A549 (cell line): Measurements from ENCODE around the gene HOMER3. TPM values are rescaled to one million over a fixed set of nuclear protein-coding genes. Genes with fewer than 3 reads are reported as not detected.
"Not testable (repeated sequence)": the region's sequence is repeated elsewhere in the genome, so short reads cannot be mapped to it uniquely, and the experiment has no call there.

Experiments used
- ATAC-seq, 2 experiments: fragments of 200-7000 bp in 1 of 2; fragments of >200 bp in 1 of 2; cut with Nextera tagmentation in 1 of 2; cut with Tn5 transposase in 1 of 2; 3 replicates each; pipeline versions ENCODE4 v1.8.0 to v1.9.1; 2018 to 2020; ENCODE audit warnings: mild to moderate bottlenecking in 1 of 2, moderate library complexity in 1 of 2
- CTCF ChIA-PET: fragments of 300-600 bp; sonication (Branson Sonifier 250); formaldehyde crosslinking; extraction: SDS; loops from one replicate; lab custom pipeline; 2021; ENCODE audit warnings: antibody characterized with exemption, inconsistent platforms; lab: Yijun Ruan, JAX
- POLR2A ChIA-PET: fragments of 350-600 bp; formaldehyde crosslinking; extraction: SDS; loops from one replicate; lab custom pipeline; 2021; ENCODE audit warnings: antibody characterized with exemption, inconsistent platforms; lab: Yijun Ruan, JAX
- DNase-seq, 2 experiments: peaks; one replicate each; pipeline versions ENCODE4 v3.0.0 to v3.0.0-alpha.2; 2011 to 2016; ENCODE audit warnings: low read depth in 1 of 2, low spot score in 1 of 2
- FAIRE-seq: peaks from 2 replicates; lab custom pipeline; 2011; peaks lifted over from hg19 to GRCh38; lab: Jason Lieb, UNC
- H3K27ac ChIP-seq, 2 experiments: fragments of >200 bp; sonication (Bioruptor Twin); formaldehyde crosslinking; 3 replicates each; pipeline ENCODE4 v1.5.1; 2016 to 2017
- H3K4me1 ChIP-seq: fragments of >200 bp; sonication (Bioruptor Twin); formaldehyde crosslinking; 3 replicates; pipeline ENCODE4 v1.6.1; 2016
- H3K4me2 ChIP-seq: fragments of >200 bp; sonication (Bioruptor Twin); formaldehyde crosslinking; 3 replicates; pipeline ENCODE4 v1.6.1; 2016
- H3K4me3 ChIP-seq: fragments of >200 bp; sonication (Bioruptor Twin); formaldehyde crosslinking; 3 replicates; pipeline ENCODE4 v1.5.1; 2016
- H3K9me3 ChIP-seq: fragments of >200 bp; sonication (Bioruptor Twin); formaldehyde crosslinking; 3 replicates; pipeline ENCODE4 v1.6.1; 2016
- BCL3 ChIP-seq: fragments of >200 bp; sonication (Bioruptor Twin); formaldehyde crosslinking; IDR thresholded peaks from 3 replicates; pipeline ENCODE4 v1.6.1; 2016
- BHLHE40 ChIP-seq: IDR thresholded peaks from 2 replicates; pipeline ENCODE4 v1.6.1; 2012; ENCODE audit warnings: low read depth, low read length, inconsistent platforms
- CBX8 ChIP-seq: fragments of 200-600 bp; sonication (generic); IDR thresholded peaks from 2 replicates; pipeline ENCODE4 v1.6.1; 2016
- CHD4 ChIP-seq: fragments of 200-600 bp; sonication (generic); IDR thresholded peaks from 2 replicates; pipeline ENCODE4 v1.6.1; 2016; ENCODE audit warnings: antibody characterized with exemption, mild to moderate bottlenecking, borderline replicate concordance
- E2F6 ChIP-seq: IDR thresholded peaks from 2 replicates; pipeline ENCODE4 v1.6.1; 2012; ENCODE audit warnings: low read depth, borderline replicate concordance
- ESRRA ChIP-seq: fragments of 150-350 bp; IDR thresholded peaks from 2 replicates; pipeline ENCODE4 v1.6.1; 2014; ENCODE audit warnings: mild to moderate bottlenecking, low read length, borderline replicate concordance
- FOSB ChIP-seq: fragments of 250-450 bp; sonication (Bioruptor Pico); IDR thresholded peaks from 2 replicates; pipeline ENCODE4 v1.5.0; 2020; ENCODE audit warnings: mild to moderate bottlenecking, moderate library complexity
- GATA3 ChIP-seq: IDR thresholded peaks from 2 replicates; pipeline ENCODE4 v1.6.1; 2012; ENCODE audit warnings: borderline replicate concordance
- HES2 ChIP-seq: fragments of >200 bp; sonication (Bioruptor Twin); formaldehyde crosslinking; IDR thresholded peaks from 2 replicates; pipeline ENCODE4 v1.6.1; 2016
- JUN ChIP-seq, 2 experiments: fragments of >200 bp; sonication (Bioruptor Twin); formaldehyde crosslinking; IDR thresholded peaks; 2 replicates in 1 of 2; 3 replicates in 1 of 2; pipeline ENCODE4 v1.6.1; 2016 to 2017
- KDM1A ChIP-seq: fragments of 200-600 bp; sonication (generic); IDR thresholded peaks from 2 replicates; pipeline ENCODE4 v1.6.1; 2016; ENCODE audit warnings: low read depth, mild to moderate bottlenecking
- NFE2L2 ChIP-seq: fragments of 150-350 bp; conservative IDR thresholded peaks from 2 replicates; pipeline ENCODE4 v1.6.1; 2014; ENCODE audit warnings: low read length
- PBX3 ChIP-seq: IDR thresholded peaks from 2 replicates; pipeline ENCODE4 v1.6.1; 2012
- RAD21 ChIP-seq, 2 experiments: fragments of >200 bp in 1 of 2; sonication (Bioruptor Twin) in 1 of 2; formaldehyde crosslinking in 1 of 2; IDR thresholded peaks in 1 of 2; conservative IDR thresholded peaks in 1 of 2; 2 replicates in 1 of 2; 3 replicates in 1 of 2; pipeline ENCODE4 v1.6.1; 2012 to 2018; ENCODE audit warnings: inconsistent platforms in 1 of 2
- RNF2 ChIP-seq: fragments of 200-600 bp; sonication (generic); IDR thresholded peaks from 2 replicates; pipeline ENCODE4 v1.6.1; 2016; ENCODE audit warnings: low read depth, mild to moderate bottlenecking, antibody characterized with exemption, moderate library complexity, borderline replicate concordance
- SMC3 ChIP-seq: fragments of >200 bp; sonication (Bioruptor Twin); formaldehyde crosslinking; IDR thresholded peaks from 3 replicates; pipeline ENCODE4 v1.6.1; 2018; ENCODE audit warnings: inconsistent platforms
- ZC3H11A ChIP-seq: fragments of 450-650 bp; IDR thresholded peaks from 2 replicates; pipeline ENCODE4 v1.6.1; 2014; ENCODE audit warnings: antibody characterized with exemption, mild to moderate bottlenecking
- ZNF302 ChIP-seq: fragments of 250-450 bp; sonication (Bioruptor Pico); IDR thresholded peaks from 2 replicates; pipeline ENCODE4 v1.9.0; 2021; ENCODE audit warnings: inconsistent platforms, mild to moderate bottlenecking, moderate library complexity
- WGBS: methylation state at CpG from one replicate; pipeline ENCODE4 v1.1.6; 2017; ENCODE audit errors: missing lambda C conversion rate; 5-methylcytosine and 5-hydroxymethylcytosine counted together
- polyA plus RNA-seq, 4 experiments: library from polyadenylated mRNA; depleted of rRNA in 3 of 4; stranded (reverse); fragments of >200 nt; fragmentation: RNase III in 1 of 4; extraction: RNeasy Plus Mini Kit Qiagen cat#74134 plus additional on column Dnase treatment in 1 of 4; gene quantifications; 2 replicates in 3 of 4; 3 replicates in 1 of 4; pipeline ENCODE4 v1.2.3, GENCODE V29; 2011 to 2017

HOMER3 gene
- polyA plus RNA-seq, 2 of the 4 experiments (the other 2 are of a cell fraction) = 9.9 to 35.4 TPM

GRCh38 chr19:18902519-18902918 lies 38.5 kb downstream of the HOMER3 start:
- H3K27ac ChIP-seq, DNase-seq, ATAC-seq, H3K4me1 ChIP-seq, FAIRE-seq, H3K4me2 ChIP-seq, POLR2A ChIA-PET, H3K9me3 ChIP-seq, H3K4me3 ChIP-seq: not testable (repeated sequence)
- WGBS = 99% methylated on average over 5 of the region's 5 CpGs
- CTCF ChIA-PET = interaction anchor here (0.6 kb wide), 1 partner anchor 85 kb away, joined by 4 read pairs; no protein-coding TSS in a partner anchor

- ChIA-PET POLR2A (no interaction called here), CTCF (interaction anchor here (0.6 to 0.9 kb wide), 2 partner anchors 14 to 16 kb away, joined by 3 read pairs; no protein-coding TSS in a partner anchor)
- no peak overlapping the region for H3K27ac ChIP-seq
Observed at GRCh38 chr19:18901491-18901890, 39.5 kb downstream of the HOMER3 start.

GRCh38 chr19:18900700-18901481 lies 40.1 kb downstream of the HOMER3 start:
- POLR2A ChIA-PET = no interaction called here
- Histone ChIP-seq H3K4me1 (peaks cover 3% of the 10 kb centered on the region; the same call in 1 of the 3 replicates), H3K27ac (no peak overlapping the region), H3K9me3 (no peaks in the 10 kb centered on the region), H3K4me2 (no peak overlapping the region), H3K4me3 (no peak overlapping the region)
- TF ChIP-seq ESRRA = no peak
- TF ChIP-seq NFE2L2 = no peak
- no peak for FAIRE-seq
- ATAC-seq = no peak
- 90% methylated on average over 9 of the region's 17 CpGs for WGBS
- CTCF ChIA-PET = interaction anchor here (0.6 to 0.9 kb wide), 2 partner anchors 15 kb away, joined by 3 read pairs; no protein-coding TSS in a partner anchor
- no peak for DNase-seq

More at GRCh38 chr19:18901491-18901890, 39.5 kb downstream of the HOMER3 start:
- no peaks in the 10 kb centered on the region for H3K9me3 ChIP-seq
- TF ChIP-seq GATA3 (no peak), NFE2L2 (no peak), CHD4 (no peak), ZC3H11A (no peak)
- TF ChIP-seq, all 56 proteins: peak for 0
- DNase-seq (no peak), ATAC-seq (no peak), FAIRE-seq (no peak)
- Histone ChIP-seq H3K4me3 (no peak overlapping the region), H3K4me1 (no peaks in the 10 kb centered on the region), H3K4me2 (no peak overlapping the region)
- 77% methylated on average over 5 of the region's 7 CpGs for WGBS

- no peak overlapping the region for H3K4me2 ChIP-seq
- CTCF ChIA-PET = interaction anchor here (0.6 to 1.9 kb wide), 2 partner anchors 65 to 88 kb away, joined by 4 to 6 read pairs; no protein-coding TSS in a partner anchor
- WGBS = 71% methylated on average over 8 of the region's 20 CpGs
Observed at GRCh38 chr19:18899624-18900560, 41.1 kb downstream of the HOMER3 start.

More at GRCh38 chr19:18899624-18900560, 41.1 kb downstream of the HOMER3 start:
- Histone ChIP-seq H3K4me3 (no peak overlapping the region), H3K27ac (no peak overlapping the region), H3K9me3 (no peaks in the 10 kb centered on the region), H3K4me1 (peaks cover 4% of the 10 kb centered on the region; the same call in 1 of the 3 replicates)
- FAIRE-seq (no peak), DNase-seq (no peak), ATAC-seq (no peak)
- POLR2A ChIA-PET = no interaction called here
- TF ChIP-seq RAD21 (conservative IDR thresholded peaks at IDR 0.05 in 1 of 2, IDR thresholded peaks at IDR 0.05 in 1 of 2) (no peak), RNF2 (no peak), ZNF302 (CRISPR knock-in tag) (no peak), BCL3 (no peak), FOSB (CRISPR knock-in tag) (no peak), SMC3 (no peak), HES2 (no peak), KDM1A (no peak), CHD4 (no peak), PBX3 (no peak), E2F6 (no peak), BHLHE40 (no peak), CBX8 (no peak), JUN (IDR thresholded peaks at IDR 0.05) (no peak)
